ENCODE measurements around the gene SEMA3E. TPM values are rescaled to one million over a fixed set of nuclear protein-coding genes. Genes with fewer than 3 reads are reported as not detected.
"Not testable (repeated sequence)": the region's sequence is repeated elsewhere in the genome, so short reads cannot be mapped to it uniquely, and the experiment has no call there.

The SEMA3E gene
- polyA plus RNA-seq, 3 donors = 1.7 to 2.8 (median 1.8) TPM

GRCh38 chr7:83459101-83459929 lies 189.6 kb downstream of the SEMA3E start:
- DNase-seq (ENCODE audit: low read depth in 3 of 3, low spot score in 2 of 3) = not testable (repeated sequence)

- no peak for DNase-seq (ENCODE audit: low read depth in 3 of 3, low spot score in 2 of 3)
Measured at GRCh38 chr7:83457022-83457892, 191.7 kb downstream of the SEMA3E start.

- no peak for DNase-seq (ENCODE audit: low read depth in 3 of 3, low spot score in 2 of 3)
Measured at GRCh38 chr7:83456413-83456812, 192.5 kb downstream of the SEMA3E start.

DNA sequence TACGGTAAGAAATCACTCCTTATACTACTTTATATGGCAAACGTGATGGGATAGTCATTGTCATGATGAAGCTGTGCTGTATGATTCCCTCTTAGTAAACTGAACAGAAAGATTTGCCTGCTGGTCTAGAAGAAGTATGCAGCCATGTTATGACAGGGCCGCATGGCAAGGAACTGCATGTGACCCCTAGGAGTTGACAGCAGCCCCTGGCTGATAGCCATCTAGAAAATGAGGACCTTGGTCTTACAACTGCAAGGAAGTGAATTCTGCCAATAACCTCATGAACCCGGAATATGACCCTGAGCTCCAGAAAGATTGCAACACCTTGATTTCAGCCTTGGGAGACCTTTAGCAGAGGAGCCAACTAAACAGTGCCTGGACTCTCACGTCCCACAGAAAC lies 193.3 kb downstream of the SEMA3E start:
- DNase-seq (ENCODE audit: low read depth in 3 of 3, low spot score in 2 of 3) = no peak

DNA sequence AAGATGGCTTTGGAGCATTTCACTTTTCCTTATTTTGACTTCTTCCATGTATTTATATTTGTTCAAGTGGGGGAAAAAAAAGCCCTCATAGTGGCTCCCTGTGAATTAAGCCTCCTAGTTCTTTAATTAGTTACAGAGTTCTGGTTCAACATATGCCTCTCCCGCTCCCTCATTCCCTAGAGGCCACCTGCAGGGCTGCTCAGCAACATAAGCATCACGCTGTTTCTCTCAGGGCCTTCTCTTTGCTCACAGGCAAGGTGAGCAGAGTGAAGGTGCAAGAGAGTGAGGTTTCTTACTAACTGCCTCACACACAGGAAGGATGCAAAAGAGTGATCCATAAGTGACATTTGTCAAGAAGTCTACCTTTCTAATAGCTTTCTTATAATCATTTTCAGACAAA lies 196.7 kb downstream of the SEMA3E start:
- DNase-seq (ENCODE audit: low read depth in 3 of 3, low spot score in 2 of 3) = no peak

DNA sequence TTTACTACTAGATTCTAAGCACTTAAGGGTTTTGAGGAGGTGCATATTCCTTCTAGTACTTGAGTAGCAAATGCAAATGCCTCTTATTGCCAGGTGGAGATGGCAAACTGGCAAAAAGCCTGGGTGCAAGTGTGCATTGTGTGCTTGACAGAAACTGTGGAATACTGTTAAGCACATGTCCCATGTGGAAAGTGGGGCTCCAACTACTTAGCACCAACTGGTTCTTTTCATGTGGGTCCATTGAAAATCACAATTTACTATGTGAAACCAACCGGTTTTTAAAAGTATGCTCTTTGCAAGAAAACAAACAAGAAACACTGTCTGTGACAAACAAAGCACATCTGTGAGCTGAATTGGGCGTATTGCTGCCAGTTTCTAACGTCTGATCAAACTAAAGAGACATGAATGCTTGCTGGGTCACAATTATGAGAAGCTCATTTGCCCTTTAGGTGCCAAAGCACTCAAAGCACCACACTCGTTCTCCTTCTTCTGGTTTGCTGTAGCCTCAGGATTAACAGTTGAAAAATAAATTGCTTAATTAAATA lies 197.4 kb downstream of the SEMA3E start:
- no peak for DNase-seq (ENCODE audit: low read depth in 3 of 3, low spot score in 2 of 3)

GRCh38 chr7:83449781-83450180 lies 199.2 kb downstream of the SEMA3E start:
- DNase-seq (ENCODE audit: low read depth in 3 of 3, low spot score in 2 of 3) = no peak

GRCh38 chr7:83447681-83448080 lies 201.3 kb downstream of the SEMA3E start:
- no peak for DNase-seq (ENCODE audit: low read depth in 3 of 3, low spot score in 2 of 3)

DNA sequence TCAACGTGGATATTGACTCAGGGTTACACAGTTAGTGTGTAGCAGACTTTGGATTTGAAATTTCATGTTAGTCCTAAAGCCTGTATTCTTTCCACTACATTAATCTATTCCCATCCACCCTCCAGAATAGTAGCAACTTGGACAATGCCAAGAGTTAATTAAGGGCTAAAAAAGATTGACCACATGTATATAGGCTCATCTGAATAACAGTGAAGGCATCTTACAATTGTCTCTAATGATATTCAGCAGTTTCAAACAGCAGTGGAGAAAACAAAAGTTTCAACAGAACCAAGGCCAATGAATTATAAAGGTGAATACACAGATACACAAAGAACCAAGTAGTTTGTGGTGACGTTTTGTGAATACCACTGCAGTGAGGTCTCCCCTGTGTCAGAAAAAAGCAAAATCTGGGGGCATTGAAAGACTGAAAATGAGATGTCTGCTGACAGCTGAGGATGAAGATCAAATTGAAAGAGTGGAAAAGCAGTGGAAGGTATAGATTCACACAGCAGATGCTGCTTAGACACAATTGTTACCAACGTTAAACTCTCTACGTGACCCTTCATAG lies 202.8 kb downstream of the SEMA3E start:
- DNase-seq (ENCODE audit: low read depth in 3 of 3, low spot score in 2 of 3) = no peak

DNA sequence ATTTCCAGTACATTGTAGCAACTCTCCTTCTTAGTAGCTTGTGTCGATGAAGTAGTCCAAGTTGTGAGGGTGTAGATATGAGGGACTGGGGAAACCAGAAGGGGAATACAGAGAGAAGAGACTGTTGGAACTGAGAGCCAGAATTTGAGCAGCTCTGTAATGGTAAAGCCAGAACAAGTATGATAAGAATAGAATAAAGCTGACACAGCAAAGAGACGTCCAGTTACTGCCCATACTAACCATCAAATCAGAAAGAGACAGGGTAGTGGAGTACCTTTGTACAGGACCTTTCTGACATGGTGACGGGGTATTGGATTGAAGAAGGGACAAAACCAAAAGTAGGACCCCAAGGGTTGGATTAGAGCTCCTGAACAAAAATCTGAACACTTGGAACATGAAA lies 206.0 kb downstream of the SEMA3E start:
- no peak for DNase-seq (ENCODE audit: low read depth in 3 of 3, low spot score in 2 of 3)

GRCh38 chr7:83439026-83439425 lies 209.9 kb downstream of the SEMA3E start:
- no peak for DNase-seq (ENCODE audit: low read depth in 3 of 3, low spot score in 2 of 3)

GRCh38 chr7:83430289-83430688 lies 218.7 kb downstream of the SEMA3E start:
- not testable (repeated sequence) for DNase-seq (ENCODE audit: low read depth in 3 of 3, low spot score in 2 of 3)

GRCh38 chr7:83429493-83429892 lies 219.4 kb downstream of the SEMA3E start:
- DNase-seq (ENCODE audit: low read depth in 3 of 3, low spot score in 2 of 3) = no peak

- no peak for DNase-seq (ENCODE audit: low read depth in 3 of 3, low spot score in 2 of 3)
Measured at GRCh38 chr7:83427884-83428283, 221.1 kb downstream of the SEMA3E start.

DNA sequence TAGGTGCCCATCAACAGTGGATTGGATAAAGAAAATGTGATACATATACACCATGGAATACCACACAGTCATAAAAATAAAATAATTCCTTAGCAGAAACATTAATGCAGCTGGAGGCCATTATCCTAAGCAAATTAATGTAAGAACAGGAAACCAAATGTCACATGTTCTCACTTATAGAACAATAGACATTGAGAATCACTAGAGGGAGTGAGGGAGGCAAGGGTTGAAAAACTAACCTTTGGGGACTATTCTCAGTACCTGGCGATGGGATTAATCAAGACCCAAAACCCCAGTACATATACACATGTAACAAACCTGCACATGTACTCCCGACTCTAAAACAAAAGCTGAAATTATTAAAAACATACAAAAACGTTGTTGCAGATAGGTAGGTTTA lies 222.6 kb downstream of the SEMA3E start:
- no peak for DNase-seq (ENCODE audit: low read depth in 3 of 3, low spot score in 2 of 3)

DNA sequence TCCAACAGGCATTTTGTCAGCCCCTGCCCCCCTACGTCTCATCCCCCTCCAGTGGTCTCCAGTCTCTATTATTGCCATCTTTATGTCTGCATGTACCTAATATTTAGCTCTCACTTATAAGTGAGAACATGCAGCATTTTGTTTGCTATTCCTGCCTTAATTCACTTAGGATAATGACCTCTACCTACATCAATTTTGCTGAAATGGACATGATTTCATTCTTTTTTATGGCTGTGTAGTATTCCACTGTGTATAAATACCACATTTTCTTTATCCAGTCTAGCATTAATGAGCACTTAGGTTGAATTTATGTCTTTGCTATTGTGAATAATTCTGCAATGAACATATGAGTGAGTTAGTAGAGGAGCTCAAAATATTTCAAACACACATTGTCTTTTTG lies 229.9 kb downstream of the SEMA3E start:
- DNase-seq (ENCODE audit: low read depth in 3 of 3, low spot score in 2 of 3) = no peak

DNA sequence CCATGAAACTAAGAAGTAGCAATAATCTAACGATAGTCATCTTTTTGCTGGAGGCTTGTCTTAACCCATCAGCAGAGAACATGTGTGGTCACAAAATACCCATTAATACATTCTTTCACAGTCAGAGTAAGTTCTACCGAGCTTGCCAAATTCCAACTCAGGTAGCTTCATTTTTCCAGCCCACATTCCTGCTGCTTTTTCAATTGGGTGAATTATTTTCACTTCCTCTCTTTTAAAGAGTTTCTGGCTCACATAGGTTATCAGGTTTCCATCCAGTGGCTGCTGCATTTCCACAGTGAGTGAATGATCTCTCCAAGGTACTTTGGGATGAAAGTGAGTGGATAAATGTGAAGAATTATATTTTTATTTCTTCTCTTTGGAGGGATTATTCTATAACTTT lies 233.1 kb downstream of the SEMA3E start:
- DNase-seq (ENCODE audit: low read depth in 3 of 3, low spot score in 2 of 3) = no peak

- no peak for DNase-seq (ENCODE audit: low read depth in 3 of 3, low spot score in 2 of 3)
Measured at GRCh38 chr7:83414947-83415346, 234.0 kb downstream of the SEMA3E start.

- no peak for DNase-seq (ENCODE audit: low read depth in 3 of 3, low spot score in 2 of 3)
Measured at GRCh38 chr7:83413831-83414230, 235.1 kb downstream of the SEMA3E start.

GRCh38 chr7:83413424-83413823 lies 235.5 kb downstream of the SEMA3E start:
- DNase-seq (ENCODE audit: low read depth in 3 of 3, low spot score in 2 of 3) = no peak

- peak in 2 of 3 donors; percentile 8 to 31 for DNase-seq (ENCODE audit: low read depth in 3 of 3, low spot score in 2 of 3)
Measured at GRCh38 chr7:83410989-83411591, 237.8 kb downstream of the SEMA3E start.
